HPDE6-E6E7 (cell line): Measurements from ENCODE around the gene RENBP.
"Not testable (repeated sequence)": the region's sequence is repeated elsewhere in the genome, so short reads cannot be mapped to it uniquely, and the experiment has no call there.

ENCODE experiments used
- DNase-seq: peaks from one replicate; pipeline ENCODE4 v3.0.0; 2011; ENCODE audit warnings: missing footprints; ENCODE audit errors: extremely low spot score

The RENBP gene

DNA sequence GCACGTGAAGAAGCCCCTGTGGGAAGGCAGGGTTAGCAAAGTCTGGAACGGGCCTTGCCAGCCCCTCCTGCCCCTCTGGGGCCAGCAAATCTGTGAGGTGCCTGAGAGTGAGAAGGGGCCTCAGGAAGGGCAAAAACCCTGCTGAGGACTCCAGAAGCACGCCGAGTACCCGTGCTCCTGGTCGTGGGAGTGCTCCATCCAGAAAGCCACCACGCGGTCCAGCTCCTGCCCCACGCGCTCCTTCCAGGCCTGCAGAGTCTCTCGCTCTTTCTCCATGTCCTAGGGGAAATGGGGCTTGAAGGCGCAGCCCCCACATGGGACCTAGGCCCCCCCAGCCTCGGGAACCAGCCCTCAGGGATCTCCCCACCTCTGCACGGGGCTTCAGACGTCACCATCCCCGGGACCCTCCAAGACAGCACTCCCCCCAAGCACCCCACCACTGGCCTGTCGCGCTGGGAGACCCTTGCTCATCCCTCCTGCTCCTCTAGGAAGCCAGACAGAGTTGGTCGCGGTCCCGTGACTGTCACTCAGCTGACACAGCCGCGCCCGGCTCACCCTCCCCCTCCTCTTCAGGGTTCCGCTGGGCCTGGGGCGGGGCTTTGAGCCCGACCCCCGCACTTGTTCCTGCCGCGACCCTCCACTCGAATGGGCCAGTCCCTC is at the start of gene RENBP:
RENBP (minus strand) TSS at position 504 of the 660 bp plus-strand sequence; CDS start at position 471, 33 bp downstream.
- DNase-seq, result no peak

DNA sequence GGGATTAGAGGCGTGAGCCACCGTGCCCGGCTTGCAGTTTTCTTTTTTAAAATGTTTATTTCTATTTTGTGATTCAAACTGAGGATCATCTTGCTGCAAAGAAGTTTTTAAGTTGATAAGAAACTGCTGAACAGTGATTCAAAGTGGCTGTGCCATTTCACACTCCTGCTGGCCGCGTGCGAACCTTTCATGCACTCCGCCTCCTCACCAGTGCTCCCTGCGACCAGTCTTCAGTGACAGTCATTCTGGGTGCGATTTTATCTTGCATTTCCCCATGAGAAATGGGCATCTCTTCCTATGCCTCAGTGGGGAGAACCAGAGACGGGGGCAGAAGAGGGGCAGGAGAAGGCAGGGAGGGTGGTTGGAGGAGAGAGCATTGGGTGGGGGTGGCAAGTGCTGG is 49.5 kb upstream of the RENBP start:
- no peak for DNase-seq

DNA sequence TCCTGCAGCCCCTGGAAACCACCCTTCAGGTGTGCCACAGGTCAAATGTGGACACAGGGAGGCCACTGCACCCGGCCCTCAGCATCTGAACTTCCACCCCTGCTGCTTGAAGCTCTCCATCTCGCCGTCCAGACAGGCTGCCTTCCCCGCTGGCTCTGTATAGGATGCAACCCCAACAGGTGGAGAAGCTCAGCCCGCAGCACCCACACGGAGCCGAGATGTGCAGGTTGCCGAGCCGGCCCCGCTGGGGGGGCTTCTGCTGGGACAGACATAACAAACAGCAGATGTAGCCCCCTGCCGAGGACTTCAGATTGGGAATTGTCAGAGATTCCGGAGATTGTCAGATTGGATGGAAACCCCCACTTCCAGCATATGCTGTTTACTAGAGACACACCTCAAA is 48.6 kb upstream of the RENBP start:
- DNase-seq, result no peak

DNA sequence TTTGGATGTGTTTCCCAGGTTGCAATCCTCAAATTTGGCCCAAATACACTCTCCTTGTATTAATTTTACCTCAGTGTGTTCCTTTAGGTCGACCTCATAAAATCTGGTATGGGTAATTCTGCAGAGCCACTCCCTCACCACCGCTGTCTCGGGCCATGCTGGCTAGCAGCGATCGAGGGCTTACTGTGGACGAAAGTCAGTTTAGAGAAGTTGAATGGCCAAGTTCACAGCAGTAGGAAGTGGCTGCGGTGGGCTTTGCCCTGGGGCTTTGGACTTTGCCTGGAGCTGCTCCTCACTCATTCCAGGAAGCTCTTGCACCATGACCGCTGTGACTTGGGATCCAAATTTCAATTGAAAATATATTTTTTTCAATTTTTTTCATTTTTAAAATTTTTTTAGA is 47.7 kb upstream of the RENBP start:
- no peak for DNase-seq

DNA sequence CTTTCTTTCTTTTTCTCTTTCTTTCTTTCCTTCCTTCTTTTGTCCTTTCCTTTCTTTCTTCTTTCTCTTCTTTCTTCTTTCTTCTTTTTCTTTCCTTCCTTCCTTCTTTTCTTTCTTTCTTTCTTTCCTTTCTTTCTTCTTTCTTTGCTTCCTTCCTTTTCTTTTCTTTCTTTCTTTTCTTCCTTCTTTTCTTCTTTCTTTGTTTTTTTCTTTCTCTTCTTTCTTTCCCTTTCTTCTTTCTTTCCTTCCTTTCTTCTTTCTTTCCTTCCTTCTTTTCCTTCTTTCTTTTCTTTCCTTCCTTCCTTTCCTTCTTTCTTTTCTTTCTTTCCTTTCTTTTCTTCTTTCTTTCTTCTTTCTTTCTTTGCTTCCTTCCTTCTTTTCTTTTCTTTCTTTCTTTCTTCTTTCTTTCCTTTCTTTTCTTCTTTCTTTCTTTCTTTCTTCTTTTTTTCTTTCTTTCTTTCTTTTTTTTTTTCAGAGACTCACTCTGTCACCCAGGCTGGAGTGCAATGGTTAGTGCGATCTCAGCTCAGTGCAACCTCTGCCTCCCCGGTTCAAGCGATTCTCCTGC is 46.7 kb upstream of the RENBP start:
- DNase-seq, result no peak

DNA sequence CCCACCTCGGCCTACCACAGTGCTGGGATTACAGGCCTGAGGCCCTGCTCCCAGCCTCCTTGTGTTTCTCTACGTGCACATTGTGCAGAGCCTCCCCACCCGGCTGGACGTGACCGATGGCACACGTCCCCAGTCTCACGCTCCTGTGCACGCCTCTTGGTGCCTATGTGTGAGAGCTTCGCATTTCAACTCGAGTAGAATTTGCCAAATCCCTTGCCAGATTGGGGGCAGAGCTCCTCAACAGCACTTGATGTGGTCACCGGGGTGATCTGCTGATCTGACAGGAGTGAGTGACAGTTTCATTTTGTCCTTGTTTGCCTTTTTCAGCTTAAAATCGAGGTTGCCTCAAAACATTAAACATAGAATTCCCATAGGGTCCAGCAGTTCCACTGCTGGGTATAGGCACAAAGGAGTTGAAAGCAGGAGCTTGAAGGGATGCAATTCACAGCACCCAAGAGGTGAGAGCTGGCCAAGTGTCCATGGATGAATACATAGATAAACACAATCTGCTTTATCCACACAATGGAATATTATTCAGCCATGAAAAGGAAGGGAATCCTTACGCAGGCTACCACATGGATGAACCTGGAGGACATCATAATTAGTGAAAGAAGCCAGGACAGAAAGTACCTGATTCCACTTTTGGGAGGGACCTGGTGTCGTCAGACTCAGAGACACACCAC is 45.7 kb upstream of the RENBP start:
- DNase-seq, result no peak

DNA sequence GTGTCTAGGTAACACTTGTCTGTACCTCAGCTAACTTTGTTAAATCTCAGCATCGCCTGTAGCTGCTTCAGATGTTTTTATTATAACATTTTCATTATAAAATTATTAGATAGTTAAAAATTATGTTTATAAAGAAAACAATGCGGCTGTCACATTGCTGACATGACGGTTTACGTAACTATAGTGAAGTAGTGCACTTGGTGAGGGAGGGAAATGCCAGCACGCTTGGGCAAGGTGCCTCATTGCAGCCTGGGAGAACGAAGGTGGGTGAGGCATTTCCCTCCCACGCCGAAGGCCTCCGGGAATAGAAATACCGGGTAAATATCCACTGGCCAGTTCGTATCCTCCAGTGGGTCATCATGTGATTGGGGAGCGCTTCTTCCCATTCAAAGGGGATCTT is 44.0 kb upstream of the RENBP start:
- no peak for DNase-seq

DNA sequence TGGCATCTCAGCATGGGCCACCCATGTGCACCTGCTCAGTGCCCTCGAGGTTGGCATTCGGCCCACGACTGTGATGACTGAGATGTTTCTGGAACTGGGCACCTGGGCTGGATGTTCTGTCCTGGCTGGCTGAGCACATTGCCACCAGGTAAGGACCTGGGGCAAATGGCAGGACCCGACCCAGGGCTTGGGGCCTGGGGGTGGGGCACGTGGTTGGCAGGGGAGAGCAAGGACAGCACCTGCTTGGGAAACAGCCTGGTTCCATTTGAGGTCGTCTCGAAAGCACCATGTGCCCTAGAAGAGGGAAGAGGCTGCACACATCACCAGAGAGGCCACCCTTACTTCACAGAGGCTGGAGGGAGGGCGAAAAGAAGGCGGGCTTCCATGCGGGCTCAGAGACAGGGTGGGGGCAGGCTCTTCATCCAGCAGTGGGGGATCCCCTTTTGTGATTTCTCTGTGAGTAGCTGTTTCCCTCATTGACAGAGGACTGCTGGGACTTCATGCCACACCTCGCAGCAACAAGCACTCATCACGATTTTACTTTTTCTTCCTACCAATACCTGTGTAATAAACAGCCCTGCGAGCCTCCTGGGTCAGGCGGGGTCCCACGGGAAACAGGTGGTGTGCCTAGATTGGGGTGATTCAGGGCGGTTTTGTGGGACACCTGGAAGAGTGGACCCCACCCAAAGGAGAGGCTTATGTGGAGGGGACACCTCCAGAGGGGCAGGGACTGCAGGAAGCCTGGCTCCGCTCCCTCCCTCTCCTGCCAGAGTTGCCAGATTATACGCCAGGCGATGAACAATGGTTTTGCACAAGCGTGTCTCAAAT is 40.1 kb upstream of the RENBP start:
- DNase-seq, result no peak

DNA sequence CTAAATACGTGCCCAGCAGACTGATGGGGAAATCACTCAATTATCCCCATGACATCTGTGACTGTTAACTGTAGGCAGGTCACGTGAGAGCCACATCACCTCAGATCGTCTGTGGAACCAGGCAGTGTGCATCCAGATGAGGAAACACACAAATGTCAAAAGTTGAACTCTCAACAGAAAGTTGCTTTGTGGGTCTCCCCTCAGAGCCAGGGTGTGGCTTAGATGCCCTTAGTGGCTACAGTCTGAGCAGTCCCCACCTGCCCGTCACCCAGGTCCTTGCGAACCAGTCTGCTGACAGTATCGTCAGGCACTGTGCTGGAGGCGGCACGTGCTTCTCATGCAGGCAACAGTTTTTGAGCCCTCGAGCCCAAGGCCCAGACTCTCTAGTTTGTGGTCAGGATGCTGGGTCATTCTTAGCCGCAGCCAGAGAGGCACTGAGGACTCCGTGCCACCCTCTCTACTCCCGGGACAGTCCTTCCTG is 38.9 kb upstream of the RENBP start:
- DNase-seq, result no peak

DNA sequence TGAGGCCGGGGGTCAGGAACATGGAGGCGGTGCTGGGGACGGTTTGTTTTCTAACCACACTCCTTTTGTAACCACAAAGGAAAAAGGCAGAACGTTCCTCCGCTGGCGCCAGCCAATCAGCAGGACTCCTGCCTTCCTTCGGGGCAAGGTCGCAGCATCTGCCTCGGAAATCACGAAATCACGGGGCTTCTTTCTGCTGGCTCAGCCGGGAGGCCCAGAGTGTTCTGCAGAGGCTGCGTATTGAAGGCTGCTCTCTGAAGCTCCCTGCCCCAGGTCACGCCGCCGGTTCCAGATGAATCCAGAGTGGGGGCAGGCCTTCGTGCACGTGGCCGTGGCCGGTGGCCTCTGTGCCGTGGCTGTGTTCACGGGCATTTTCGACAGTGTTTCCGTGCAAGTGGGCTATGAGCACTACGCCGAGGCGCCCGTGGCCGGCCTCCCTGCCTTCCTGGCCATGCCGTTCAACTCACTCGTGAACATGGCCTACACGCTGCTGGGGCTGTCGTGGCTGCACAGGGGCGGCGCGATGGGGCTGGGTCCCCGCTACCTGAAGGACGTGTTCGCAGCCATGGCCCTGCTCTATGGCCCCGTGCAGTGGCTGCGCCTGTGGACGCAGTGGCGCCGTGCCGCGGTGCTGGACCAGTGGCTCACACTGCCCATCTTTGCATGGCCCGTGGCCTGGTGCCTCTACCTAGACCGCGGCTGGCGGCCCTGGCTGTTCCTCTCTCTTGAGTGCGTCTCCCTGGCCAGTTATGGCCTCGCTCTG is 37.5 kb upstream of the RENBP start:
- no peak for DNase-seq

DNA sequence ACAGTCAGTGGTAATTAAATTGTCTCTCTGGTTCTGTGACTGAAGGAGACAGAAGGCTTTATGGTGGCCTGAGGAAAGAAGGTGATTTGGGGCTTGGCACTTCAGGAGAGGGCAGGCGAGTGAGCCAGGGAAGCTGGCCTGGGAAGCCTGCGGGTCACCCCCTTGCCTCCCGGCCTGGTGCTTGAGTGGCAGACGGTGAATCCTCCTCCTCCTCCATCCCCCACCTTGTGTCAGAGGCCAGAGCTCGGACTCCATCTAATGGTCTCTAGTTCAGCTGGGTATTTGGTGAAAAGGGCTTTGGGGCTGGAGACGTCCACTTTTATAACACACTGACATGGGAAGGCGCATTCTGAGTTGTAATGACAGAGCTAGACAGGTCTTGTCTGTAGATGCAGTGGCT is 36.8 kb upstream of the RENBP start:
- no peak for DNase-seq

DNA sequence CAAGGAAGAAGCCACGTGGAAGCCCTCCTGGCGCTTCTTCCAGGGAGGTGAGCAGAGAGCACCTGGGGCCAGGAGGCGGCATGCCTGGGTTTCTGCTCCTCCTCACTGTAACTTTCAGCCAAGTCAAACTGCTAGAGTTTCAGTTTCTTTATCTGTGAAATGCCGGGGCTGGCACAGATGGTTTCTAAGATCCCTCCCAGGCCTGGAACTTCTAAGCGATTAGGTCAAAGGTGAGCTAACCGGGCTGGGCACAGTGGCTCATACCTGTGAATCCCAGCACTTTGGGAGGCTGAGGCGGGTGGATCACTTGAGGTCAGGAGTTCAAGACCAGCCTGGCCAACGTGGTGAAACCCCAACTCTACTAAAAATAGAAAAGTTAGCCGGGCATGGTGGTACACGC is 36.0 kb upstream of the RENBP start:
- not testable (repeated sequence) for DNase-seq

DNA sequence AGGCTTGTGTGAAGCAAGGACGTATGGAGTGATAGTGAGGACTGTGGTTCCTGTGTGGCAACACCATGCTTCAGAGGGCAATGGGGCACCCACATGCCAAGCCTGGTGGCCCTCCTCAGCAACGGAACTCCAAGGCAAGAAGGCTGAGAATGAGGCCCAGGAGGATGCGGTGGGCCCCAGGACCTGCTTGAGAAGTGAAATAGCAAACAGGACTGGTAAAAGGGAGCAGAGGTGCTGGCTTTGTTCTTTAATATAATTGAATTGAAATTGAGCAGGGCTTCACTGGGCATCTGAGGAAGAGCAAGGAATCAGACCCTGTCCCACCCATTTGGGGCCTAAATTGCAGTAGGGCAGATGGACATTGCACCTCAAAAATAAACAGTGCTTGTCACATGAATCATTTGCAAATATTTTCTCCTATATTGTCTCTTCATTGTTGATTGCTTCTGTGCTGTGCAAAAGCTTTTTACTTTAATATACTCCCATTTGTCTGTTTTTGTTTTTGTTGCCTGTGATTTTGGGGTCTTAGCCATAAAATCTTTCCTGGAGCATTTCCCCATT is 30.4 kb upstream of the RENBP start:
- DNase-seq, result no peak

DNA sequence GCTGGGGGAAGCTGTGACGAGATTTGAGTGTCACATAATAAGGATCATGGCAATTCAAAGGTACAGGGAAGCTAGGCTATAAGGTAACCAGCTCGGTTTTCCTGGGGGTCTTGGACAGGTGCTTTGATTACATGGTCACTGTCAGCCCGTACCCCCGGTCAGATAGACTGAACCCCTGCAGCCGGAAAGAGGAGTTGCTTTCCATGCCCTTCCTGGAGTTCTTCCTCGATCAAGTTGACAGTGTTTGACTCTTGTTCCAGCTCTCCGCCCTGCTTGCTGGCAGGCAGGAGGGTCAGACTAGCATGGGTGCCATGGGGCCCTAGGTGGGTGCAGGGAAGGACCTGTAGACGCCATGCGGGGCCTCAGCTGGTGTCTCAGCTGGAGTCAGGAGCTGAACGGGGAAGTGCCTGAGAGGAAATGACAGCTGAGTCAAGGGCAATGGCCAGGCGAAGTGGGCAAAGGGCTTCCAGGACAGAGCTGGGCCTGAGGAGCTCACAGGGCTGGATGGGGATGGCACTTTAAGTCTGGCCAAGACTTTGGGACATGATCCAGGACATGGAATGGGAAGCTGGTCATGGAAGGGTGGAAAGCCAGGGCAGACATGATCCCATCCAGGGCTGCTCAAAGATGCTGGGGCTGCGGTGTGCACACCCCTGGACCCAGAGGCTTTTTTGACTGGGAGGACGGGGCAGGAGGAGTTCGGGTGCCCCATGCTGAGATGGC is 29.7 kb upstream of the RENBP start:
- no peak for DNase-seq

DNA sequence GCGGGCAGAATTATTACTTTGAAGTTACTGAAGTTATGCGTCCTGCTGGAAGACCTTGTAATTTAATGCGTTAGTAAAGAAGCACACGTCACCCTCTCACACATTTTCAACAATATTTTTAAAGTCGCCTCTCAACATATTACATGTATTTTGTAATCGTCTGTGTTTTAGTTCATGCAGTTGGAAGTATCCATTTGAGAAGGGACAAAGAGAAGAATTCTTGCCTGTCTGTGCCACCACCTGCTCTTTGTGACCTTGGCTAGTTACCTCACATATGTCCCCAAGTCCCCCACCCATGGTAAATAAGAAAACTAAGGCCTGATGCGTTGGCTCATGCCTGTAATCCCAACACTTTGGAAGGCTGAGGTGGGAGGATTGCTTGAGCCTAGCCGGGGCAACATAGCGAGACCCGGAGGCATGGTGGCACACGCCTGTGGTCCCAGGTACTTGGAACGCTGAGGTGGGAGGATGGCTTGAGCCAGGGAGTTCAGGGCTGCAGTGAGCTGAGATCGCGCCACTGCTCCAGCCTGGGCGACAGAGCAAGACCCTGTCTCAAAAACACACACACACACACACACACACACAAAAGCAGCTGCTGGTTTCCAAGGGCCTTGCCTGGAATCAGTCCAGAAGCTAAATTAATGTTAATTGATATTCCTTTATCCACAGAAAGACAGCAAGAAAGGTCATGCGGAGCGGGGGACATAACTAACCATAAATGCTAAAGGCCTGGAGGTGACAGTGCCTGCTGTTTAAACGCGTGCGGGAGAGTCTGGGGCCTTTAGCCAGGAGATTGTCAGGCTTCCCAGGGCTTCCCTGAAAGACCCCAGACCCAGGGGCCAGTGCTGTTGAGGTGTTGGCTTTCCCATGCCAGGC is 28.9 kb upstream of the RENBP start:
- DNase-seq, result no peak

DNA sequence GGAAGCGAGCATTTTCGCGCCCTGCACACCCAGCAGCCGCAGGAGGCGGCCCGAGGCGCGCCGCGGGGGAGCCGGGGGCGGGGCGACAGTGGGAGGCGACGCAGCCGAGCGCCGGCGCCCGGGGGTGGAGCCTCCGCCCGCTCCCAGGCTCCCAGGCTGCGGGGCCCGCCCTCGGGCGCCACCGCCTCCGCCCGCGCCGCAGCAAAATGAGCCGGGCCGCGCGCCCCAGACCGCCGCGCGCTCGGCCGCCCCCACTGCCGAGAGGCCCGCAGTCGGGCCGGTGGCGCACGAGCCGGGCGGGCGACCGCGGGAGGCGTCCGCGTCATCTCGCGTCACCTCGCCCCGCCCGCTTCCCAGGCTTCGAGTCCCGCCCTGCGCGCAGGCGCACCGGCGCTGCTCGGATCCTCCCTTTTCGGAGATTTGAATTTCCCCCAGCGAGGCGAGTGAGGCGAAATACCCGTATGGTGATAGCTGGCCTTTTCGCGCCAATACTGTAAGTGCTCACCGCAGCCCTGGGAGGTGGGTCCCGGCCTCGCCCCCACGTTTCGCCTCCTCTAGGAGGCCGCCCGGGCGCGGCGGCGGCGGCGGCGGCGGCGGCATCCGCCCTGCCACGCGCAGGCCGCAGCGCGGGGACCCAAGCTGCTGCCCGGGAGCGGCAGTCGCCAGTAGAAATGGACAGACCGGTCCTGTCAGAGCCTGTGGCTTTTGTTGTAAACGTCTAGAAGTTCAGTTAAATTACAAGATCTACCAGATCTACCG is 28.1 kb upstream of the RENBP start, which contains the start of gene TMEM187:
TMEM187 (plus strand) TSS at position 387 of the 759 bp plus-strand sequence. CDS start 9,309 bp downstream, outside the sequence.
- DNase-seq, result peak; percentile 94

DNA sequence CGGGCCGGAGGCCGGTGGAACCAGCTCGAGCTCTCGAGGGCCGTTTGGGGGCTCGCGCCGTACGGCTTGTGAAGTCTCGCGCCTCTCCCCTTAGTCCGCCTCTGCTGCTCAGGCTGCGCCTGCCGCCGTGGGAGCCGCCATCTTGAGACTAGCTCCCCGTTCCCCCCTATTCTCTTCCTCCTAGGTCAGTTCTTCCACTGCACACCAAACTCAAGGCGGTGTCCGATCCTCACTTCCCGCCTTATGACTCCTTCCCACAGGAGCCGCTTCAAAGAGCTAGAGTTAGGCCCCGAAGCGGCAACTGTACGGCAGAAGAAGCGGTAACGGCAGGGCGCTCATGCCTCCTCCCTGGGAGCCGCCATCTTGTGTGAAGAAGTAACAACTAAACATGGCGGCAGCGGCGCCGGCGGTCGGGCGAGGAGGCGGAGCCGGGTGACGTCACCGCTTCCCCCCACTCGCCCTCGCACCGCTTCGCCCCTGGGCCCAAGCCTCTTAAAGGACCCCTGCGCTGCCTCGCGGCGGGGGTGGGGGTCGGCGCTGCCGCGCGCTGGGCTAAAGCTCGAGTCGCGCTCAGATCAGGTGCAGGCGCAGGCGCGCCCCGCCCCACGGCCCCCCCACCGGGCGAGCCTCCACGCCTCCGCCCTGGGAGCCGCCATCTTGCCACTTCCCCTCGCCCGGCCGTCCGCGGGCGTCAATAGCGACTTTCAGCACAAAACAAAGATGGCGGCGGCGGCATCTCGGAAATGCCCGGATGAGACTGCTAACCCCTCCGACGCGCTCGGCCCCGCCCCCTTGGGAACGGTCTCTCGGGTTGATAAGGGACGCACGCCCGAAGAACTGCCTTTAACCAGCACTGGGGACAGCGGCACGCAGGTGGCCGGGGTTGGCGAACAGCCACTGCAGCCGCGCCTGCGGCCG is 27.3 kb upstream of the RENBP start, which contains the start of gene HCFC1:
HCFC1 (minus strand) TSS at position 369 of the 918 bp plus-strand sequence. CDS start 978 bp downstream, outside the sequence.
- peak; percentile 90 for DNase-seq
